Measurements from ENCODE around the gene SELENOS. TPM values are rescaled to one million over a fixed set of nuclear protein-coding genes. Genes with fewer than 3 reads are reported as not detected.

SELENOS gene
- total and polyA plus RNA-seq, 9 donors, result 36.9 to 83.2 (median 43.6) TPM

GRCh38 chr15:101317336-101317872 is 40.1 kb upstream of the SELENOS start:
- Histone ChIP-seq H3K4me3 (no peak overlapping the region), H3K9me3 (no peaks in the 10 kb centered on the region), H3K36me3 (no peaks in the 10 kb centered on the region), H3K27ac (no peak overlapping the region), H3K4me1 (ENCODE audit: insufficient read depth) (peaks cover 1% of the 10 kb centered on the region), H3K27me3 (no peaks in the 10 kb centered on the region)
- TF ChIP-seq POLR2A (IDR thresholded peaks at IDR 0.05) (no peak), CTCF (IDR thresholded peaks at IDR 0.05) (no peak), EP300 (IDR thresholded peaks at IDR 0.05) (no peak)
- intact Hi-C loops (cut with DNase I), result no loop called here
- WGBS, 3 donors, result 25 to 64% (median 47%) methylated on average over 6 of the region's 6 CpGs
- no peak for DNase-seq

DNA sequence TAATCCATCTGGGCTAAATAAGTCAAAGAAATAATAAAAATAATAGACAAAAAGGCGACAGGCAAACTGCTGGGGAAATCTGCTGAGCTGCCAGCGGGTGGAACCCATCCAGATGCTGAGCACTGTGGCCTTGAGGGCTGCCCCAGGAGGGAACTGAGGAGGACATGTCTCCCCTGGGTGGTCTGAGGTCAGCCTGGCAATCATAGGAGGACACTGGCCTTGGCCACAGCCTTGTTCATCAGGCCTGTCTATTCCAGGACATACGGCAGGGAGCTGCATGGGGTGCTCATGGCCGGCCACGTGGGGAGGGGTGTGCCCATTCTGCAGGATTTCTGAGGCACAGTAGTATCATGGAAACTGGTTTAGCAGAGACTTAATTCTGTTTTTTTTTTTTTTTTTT is 39.2 kb upstream of the SELENOS start:
- Histone ChIP-seq H3K36me3 (no peaks in the 10 kb centered on the region), H3K4me1 (ENCODE audit: insufficient read depth) (peaks cover 1% of the 10 kb centered on the region), H3K4me3 (no peak overlapping the region), H3K27ac (no peak overlapping the region), H3K9me3 (no peaks in the 10 kb centered on the region), H3K27me3 (no peaks in the 10 kb centered on the region)
- no peak for DNase-seq
- intact Hi-C loops (cut with DNase I), result no loop called here
- 30 to 59% (median 56%) methylated on average over 5 of the region's 5 CpGs for WGBS, 3 donors
- TF ChIP-seq CTCF (IDR thresholded peaks at IDR 0.05) (no peak), EP300 (IDR thresholded peaks at IDR 0.05) (no peak)

DNA sequence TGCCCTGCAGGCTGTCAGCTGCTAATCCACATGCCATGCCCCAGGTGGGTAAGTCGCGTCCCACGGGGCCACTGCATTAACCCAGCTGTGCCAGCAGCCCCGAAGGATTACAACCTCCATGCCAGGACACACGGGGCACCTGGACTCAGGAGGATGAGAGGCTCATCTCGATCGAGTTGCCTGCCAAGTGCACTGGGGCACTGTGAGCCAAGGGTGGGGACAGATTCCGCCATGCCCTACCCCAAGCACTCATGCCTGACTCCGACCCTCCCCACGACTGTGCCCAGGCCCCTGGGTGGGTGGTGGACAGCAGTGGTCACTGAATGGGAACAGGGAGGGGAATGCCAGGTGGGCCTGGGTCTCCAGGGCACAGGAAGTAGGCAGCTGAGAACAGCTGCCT is 38.5 kb upstream of the SELENOS start:
- no peaks in the 10 kb centered on the region for H3K27me3 ChIP-seq
- H3K36me3 ChIP-seq, result no peaks in the 10 kb centered on the region
- 83 to 92% (median 90%) methylated on average over 10 of the region's 10 CpGs for WGBS, 3 donors
- no peak for DNase-seq
- no peaks in the 10 kb centered on the region for H3K9me3 ChIP-seq
- H3K4me1 ChIP-seq (ENCODE audit: insufficient read depth), result peaks cover 1% of the 10 kb centered on the region
- intact Hi-C loops (cut with DNase I), result no loop called here
- TF ChIP-seq POLR2A (IDR thresholded peaks at IDR 0.05), result no peak
- TF ChIP-seq EP300 (IDR thresholded peaks at IDR 0.05), result no peak
- no peak for TF ChIP-seq CTCF (IDR thresholded peaks at IDR 0.05)
- H3K27ac ChIP-seq, result no peak overlapping the region
- no peak overlapping the region for H3K4me3 ChIP-seq

GRCh38 chr15:101314336-101315125 is 37.2 kb upstream of the SELENOS start:
- Histone ChIP-seq H3K4me3 (no peak overlapping the region), H3K27ac (no peak overlapping the region), H3K36me3 (no peaks in the 10 kb centered on the region), H3K27me3 (no peaks in the 10 kb centered on the region), H3K9me3 (no peaks in the 10 kb centered on the region), H3K4me1 (ENCODE audit: insufficient read depth) (peaks cover 1% of the 10 kb centered on the region)
- TF ChIP-seq POLR2A (IDR thresholded peaks at IDR 0.05) (no peak), CTCF (IDR thresholded peaks at IDR 0.05) (no peak), EP300 (IDR thresholded peaks at IDR 0.05) (no peak)
- intact Hi-C loops (cut with DNase I), result no loop called here
- no peak for DNase-seq
- WGBS, 3 donors, result 85 to 90% (median 89%) methylated on average over 19 of the region's 19 CpGs
